NB4 (cell line): ENCODE results near the gene GRM7.

Experiments
- DNase-seq: peaks from one replicate; pipeline ENCODE4 v3.0.0; 2010; ENCODE audit warnings: low read depth
- H3K4me3 ChIP-seq: one replicate; pipeline ENCODE4 v1.5.1; 2011; ENCODE audit warnings: mild to moderate bottlenecking, low read depth, low read length, moderate library complexity
- CTCF ChIP-seq: IDR thresholded peaks from one replicate; pipeline ENCODE4 v1.5.1; 2012; ENCODE audit warnings: low read depth, low read length
- MAX ChIP-seq: IDR thresholded peaks from 2 replicates; pipeline ENCODE4 v1.6.1; 2011; ENCODE audit warnings: low read depth, low read length
- MYC ChIP-seq: IDR thresholded peaks from 2 replicates; pipeline ENCODE4 v1.6.1; 2011; ENCODE audit warnings: low read depth, low read length
- POLR2A ChIP-seq: IDR thresholded peaks from 2 replicates; pipeline ENCODE4 v1.6.1; 2011; ENCODE audit warnings: mild to moderate bottlenecking; ENCODE audit not compliant: insufficient read length; ENCODE audit errors: extremely low read depth

The GRM7 gene

DNA sequence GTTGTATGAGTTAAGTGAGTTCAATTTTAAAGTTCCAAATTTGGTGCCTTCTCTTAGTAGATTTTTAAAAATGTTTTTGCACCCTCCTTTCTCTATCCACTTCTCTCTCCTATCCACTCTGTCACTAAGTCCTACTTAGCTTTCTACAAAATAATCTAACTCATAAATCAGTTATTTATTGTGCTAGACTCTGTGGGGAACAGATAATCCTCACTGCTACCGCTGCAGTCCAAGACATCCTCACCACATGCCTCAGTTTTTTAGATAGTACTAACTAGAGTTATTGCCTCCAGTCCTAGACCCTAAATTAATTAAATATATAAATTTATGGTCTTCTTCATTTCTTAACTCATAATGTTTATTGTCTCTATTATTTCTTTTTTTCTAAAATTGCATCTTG, 576.3 kb downstream of the GRM7 start:
- TF ChIP-seq CTCF (no peak), POLR2A (no peak), MYC (no peak)
- H3K4me3 ChIP-seq, result no peak overlapping the region
- DNase-seq, result no peak

GRCh38 chr3:7439101-7439680, 578.3 kb downstream of the GRM7 start:
- H3K4me3 ChIP-seq, result no peak overlapping the region
- DNase-seq, result no peak
- TF ChIP-seq CTCF (no peak), MYC (no peak), MAX (no peak), POLR2A (no peak)

DNA sequence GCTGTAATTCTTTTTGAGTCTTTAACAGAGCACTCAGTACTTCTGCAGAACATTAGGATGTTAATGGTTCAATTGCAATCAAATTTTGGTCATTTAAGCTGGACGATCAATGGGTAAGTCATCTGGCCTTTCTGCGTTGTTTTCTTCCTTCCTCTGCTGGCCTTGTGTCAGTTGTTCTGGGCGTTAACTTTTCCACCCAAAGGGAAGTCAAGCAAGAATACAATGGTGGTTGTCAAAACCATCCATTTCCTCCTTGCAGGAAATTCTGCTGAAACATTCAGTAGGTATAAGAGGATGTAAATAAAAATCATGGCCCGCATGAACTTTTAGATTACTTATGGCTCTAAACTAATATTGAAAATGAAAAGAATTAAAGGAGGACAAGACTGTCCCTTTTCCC, 584.0 kb downstream of the GRM7 start:
- TF ChIP-seq CTCF, result no peak
- no peak for TF ChIP-seq POLR2A
- TF ChIP-seq MAX, result no peak
- TF ChIP-seq MYC, result no peak
- H3K4me3 ChIP-seq, result no peak overlapping the region
- no peak for DNase-seq

GRCh38 chr3:7445331-7445730, 584.4 kb downstream of the GRM7 start:
- DNase-seq, result no peak
- TF ChIP-seq POLR2A (no peak), MAX (no peak), MYC (no peak), CTCF (no peak)
- H3K4me3 ChIP-seq, result no peak overlapping the region

GRCh38 chr3:7447197-7447769, 586.4 kb downstream of the GRM7 start:
- TF ChIP-seq MYC, result no peak
- no peak for DNase-seq
- no peak overlapping the region for H3K4me3 ChIP-seq

- no peak for DNase-seq
- TF ChIP-seq MYC (no peak), POLR2A (no peak), MAX (no peak), CTCF (no peak)
- H3K4me3 ChIP-seq, result no peak overlapping the region
These were observed 595.5 kb downstream of the GRM7 start for GRCh38 chr3:7456386-7456785.
